GM12892 (cell line): ENCODE data around the gene TRAPPC2.

Experiments used
- POLR2A ChIP-seq: IDR thresholded peaks from 2 replicates; pipeline ENCODE4 v1.6.1; 2011; ENCODE audit warnings: low read depth, low read length, control low read depth
- POLR2AphosphoS5 ChIP-seq: IDR thresholded peaks from 2 replicates; pipeline ENCODE4 v1.6.1; 2011; ENCODE audit warnings: low read depth, low read length, control low read depth
- TAF1 ChIP-seq: IDR thresholded peaks from 2 replicates; pipeline ENCODE4 v1.6.1; 2011; ENCODE audit warnings: low read depth, mild to moderate bottlenecking, control low read depth, low read length, borderline replicate concordance

DNA sequence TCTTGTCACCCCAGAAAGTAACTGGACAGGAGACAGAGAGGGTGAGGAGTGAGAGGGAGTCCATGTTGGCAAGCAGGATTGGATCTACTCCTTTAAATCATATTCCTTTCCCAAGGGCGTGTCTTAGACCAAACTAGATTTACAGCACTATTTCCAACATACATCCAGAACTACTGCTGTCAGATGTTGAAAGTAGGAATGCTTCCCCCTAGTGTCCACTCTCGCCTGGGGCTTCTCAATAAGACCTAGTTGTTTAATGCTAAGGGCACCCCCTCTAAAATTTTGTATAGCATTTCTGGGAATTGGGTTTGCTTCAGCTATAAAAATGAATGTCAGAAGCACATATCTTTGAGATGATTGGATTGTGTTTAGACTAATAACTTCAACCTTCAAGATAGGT, 13.4 kb upstream of the TRAPPC2 start:
- TF ChIP-seq POLR2A = no peak
- TF ChIP-seq TAF1 = no peak
- no peak for TF ChIP-seq POLR2AphosphoS5
